ENCODE measurements around the gene METAP1D.
"Not testable (repeated sequence)": the region's sequence is repeated elsewhere in the genome, so short reads cannot be mapped to it uniquely, and the experiment has no call there.

Gene METAP1D

GRCh38 chr2:171997031-171997430, 2.7 kb upstream of the METAP1D start:
- not testable (repeated sequence) for DNase-seq (ENCODE audit: low spot score)

GRCh38 chr2:171999161-171999560, 592 bp upstream of the METAP1D start:
- DNase-seq (ENCODE audit: low spot score): no peak

DNA sequence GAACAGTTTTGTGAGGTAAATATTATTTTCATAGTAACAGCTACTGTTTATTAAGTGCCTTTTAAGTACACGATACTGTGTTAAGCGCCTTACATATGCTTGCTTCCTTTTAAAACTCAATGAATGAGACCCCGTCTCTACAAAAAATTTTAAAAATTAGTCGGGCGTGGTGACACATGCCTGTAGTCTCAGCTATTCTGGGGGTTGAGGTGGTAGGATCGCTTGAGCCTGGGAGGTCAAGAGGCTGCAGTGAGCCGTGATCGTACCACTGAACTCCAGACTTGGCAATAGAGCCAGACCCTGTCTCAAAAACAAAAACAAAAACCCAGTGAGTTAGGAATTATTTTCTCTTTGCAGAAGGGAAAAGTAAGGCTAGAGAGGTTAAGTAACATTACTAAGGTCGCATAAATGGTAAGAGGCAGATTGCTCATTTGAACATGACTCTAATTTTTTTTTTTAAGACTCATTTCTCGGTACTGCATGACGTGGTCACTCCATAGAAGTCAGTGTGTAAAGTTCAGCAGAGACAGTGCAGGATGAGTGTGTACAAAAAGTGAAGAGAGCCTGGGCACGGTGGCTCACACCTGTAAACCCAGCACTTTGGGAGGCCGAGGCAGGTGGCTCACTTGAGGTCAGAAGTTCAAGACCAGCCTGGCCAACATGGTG, 1.1 kb downstream of the METAP1D start:
- DNase-seq (ENCODE audit: low spot score): no peak

DNA sequence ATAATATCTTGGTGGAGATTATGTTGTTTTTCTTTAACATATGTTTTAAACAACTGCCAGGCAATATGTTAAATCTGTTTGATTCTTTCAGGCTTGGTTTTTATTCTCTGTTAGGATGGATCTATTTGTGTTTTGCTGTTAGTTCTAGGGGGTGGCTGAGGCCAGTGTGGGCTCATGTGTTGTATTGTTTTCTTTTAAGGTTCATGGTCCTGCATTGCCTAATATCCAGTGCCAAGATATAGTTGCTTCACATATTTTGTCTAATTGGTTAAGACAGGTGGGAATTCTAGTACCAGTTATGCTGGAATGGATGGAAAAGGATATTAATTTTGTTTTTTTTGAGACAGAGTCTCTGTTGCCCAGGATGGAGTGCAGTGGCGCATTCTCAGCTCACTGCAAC, 7.6 kb downstream of the METAP1D start:
- no peak for DNase-seq (ENCODE audit: low spot score)

- DNase-seq (ENCODE audit: low spot score): no peak
Observed at GRCh38 chr2:172009823-172010222, 10.1 kb downstream of the METAP1D start.

- no peak for DNase-seq (ENCODE audit: low spot score)
Observed at GRCh38 chr2:172011812-172012575, 12.2 kb downstream of the METAP1D start.

DNA sequence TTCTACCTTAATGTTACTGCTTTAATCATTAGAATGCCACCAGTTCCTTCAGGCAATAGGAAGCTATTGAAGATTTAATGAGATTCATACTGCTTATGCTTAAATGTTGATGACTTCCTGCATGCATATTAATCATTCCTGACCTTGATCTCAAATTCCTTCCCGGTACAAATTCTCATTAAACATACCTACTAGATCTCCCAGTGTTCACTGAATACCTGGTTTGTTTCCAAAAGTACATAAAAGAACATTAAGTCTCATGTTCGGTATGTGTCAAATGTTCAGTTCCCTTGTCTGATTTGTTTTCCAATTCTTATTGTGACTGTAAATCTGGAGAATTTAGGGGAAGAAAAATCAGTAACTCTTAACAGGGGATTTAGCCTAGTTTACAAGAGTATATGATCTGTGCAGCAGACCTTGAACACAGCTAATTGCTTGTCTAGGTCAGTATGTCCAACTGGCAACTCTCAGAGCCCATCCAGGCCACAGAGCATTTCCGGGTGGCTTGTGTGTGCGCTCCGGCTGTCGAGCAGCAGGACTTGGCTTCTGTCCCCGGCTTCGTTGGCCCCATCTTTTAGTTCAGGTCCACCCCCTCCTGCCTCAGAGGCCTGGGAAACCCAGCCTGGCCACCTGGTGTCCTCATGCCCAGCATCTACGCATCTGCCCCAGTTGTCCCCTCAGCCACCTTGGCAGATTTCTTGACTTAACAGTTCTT, 13.1 kb downstream of the METAP1D start:
- no peak for DNase-seq (ENCODE audit: low spot score)

GRCh38 chr2:172013396-172013795, 13.6 kb downstream of the METAP1D start:
- no peak for DNase-seq (ENCODE audit: low spot score)

DNA sequence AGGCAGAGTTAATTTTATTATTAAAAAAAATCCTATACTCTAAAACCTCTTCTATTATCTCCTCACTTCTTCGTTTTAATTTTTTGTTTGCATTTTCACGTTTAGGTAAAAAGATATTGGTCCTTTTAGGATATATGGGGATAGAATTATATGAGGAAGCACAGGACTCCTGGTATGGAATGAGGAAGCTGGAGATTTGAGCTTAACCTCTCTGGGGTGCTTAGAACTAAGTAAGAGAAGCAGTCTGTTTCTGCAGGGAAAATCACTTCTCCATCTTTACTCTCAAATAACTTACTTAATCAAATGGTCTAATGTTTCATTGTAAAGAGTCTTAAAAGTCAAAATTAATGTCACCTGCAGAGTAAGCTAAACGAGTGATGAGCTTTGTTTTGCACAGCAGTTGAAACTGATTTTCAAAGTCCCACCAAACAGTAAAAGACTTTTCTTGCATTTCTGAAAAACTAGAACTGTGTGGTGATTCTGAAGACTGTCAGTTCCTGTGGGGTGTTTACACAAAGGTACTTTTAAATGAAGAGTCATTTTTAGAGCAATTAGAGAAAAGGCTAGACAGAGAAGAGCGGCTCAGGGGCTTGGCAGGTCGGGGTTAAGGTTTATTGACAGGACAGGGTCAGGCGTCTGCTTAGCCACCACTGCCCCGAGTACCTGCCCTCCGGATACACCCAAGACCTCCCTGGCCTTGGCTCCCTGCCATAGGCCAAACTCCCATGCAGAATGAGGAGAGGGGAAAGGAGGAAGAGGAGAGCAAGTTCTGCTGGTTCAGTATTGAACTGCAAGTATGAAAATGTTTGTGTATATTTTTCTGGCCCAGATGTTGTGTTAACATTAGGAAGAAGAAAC, 21.6 kb downstream of the METAP1D start:
- DNase-seq (ENCODE audit: low spot score): no peak

DNA sequence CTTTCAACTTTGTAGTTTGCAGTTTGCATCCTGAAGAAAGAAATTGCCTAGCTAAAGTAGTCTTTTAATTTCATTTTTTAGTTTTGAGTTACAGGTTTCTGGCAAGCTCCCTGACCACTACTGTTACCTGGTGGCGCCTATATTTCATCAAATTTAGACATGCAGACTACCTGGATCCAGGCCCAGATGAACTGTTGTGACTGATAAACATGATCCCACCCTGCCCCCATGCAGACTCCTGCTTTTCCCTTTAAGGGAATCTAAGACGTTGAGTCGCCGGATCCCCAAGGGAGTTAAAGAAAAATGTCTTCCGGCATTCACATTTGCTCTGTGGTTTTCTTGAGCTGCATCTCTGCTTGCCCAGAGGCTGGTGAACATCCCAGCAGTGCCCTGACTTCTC, 22.2 kb downstream of the METAP1D start:
- DNase-seq (ENCODE audit: low spot score): no peak

- no peak for DNase-seq (ENCODE audit: low spot score)
Observed at GRCh38 chr2:172031536-172031935, 31.8 kb downstream of the METAP1D start.

- no peak for DNase-seq (ENCODE audit: low spot score)
Observed at GRCh38 chr2:172038121-172038520, 38.4 kb downstream of the METAP1D start.

GRCh38 chr2:172038604-172039003, 38.9 kb downstream of the METAP1D start:
- DNase-seq (ENCODE audit: low spot score): no peak

- no peak for DNase-seq (ENCODE audit: low spot score)
Observed at GRCh38 chr2:172039011-172039704, 39.4 kb downstream of the METAP1D start.

- DNase-seq (ENCODE audit: low spot score): no peak
Observed at GRCh38 chr2:172040311-172040710, 40.6 kb downstream of the METAP1D start.

DNA sequence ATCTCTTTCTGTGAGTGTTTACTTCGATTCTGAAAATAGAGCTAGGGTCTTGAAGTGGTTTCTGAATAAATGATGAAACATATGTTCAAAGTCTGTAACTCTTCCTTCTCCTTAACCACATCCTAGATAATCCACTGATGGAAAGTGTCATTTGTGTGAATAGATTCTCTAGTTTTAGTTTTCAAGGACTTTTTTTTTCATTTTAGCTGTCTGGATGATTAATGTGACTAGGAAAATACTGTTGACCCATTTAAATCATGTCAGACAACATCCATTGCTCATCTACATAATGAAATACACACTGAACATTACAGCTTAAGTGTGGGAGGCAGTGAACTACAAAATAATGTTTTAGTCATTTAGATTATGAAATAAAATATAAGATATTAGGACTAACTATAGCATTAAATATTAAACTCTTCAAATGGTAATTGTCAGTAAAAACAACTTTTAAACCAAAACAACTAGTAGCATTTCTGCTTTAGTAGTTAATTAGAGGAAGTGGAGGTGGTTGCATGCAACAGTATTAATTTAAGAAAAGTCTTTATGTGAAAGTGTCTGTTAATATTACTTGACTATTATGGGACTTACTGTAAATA, 46.4 kb downstream of the METAP1D start:
- DNase-seq (ENCODE audit: low spot score): no peak

- DNase-seq (ENCODE audit: low spot score): no peak
Observed at GRCh38 chr2:172046866-172047565, 47.3 kb downstream of the METAP1D start.

DNA sequence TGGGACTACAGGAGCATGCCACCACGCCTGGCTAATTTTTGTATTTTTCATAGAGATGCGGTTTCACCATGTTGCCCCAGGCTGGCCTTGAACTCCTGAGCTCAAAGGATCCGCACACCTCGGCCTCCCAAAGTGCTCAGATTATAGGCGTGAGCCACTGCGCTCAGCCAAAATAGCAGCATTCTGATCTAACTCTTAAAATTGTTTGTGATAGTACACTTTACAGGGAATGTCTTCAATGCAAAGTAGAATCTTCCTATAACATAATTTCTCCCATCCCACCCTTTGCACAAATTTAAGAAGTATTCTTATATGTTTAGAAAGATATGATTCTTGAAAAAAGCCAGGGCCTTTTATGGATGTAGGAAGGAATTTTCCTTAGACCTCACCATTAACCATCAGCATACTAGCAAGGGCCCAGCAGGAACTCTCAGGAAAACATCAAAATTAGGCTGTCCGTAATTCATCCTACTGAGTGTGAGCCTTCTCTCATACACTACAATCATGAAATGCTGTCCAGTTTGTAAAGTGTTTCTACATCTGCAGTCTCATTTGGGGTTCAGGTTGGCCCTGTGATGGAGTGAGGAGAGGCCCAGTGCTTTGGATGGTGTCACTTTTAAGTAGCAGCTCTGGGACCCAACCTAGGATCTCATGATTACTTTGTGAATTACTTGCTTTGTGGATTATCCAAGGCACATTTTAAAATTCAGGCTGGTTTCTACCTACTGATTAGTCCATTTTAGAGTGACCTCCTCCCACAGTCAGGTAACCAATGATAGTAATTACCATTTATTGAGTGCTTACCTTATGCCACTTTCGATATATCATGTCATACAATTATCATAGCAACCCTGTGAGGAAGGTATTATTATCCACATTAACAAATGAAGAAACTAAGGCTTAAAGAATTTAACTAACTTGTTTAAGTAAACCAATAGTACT, 48.1 kb downstream of the METAP1D start:
- no peak for DNase-seq (ENCODE audit: low spot score)
